NCI-H1417 treated with DMSO at 0.1 percent for 48 hours (cell line): ENCODE results near the gene FGD2.
A peak's percentile ranks its signal among the peaks of the same experiment; 100 is the strongest.

Experiments used
- DNase-seq: peaks from one replicate; lab custom pipeline; 2025; lab: John Stamatoyannopoulos, UW

FGD2 gene

DNA sequence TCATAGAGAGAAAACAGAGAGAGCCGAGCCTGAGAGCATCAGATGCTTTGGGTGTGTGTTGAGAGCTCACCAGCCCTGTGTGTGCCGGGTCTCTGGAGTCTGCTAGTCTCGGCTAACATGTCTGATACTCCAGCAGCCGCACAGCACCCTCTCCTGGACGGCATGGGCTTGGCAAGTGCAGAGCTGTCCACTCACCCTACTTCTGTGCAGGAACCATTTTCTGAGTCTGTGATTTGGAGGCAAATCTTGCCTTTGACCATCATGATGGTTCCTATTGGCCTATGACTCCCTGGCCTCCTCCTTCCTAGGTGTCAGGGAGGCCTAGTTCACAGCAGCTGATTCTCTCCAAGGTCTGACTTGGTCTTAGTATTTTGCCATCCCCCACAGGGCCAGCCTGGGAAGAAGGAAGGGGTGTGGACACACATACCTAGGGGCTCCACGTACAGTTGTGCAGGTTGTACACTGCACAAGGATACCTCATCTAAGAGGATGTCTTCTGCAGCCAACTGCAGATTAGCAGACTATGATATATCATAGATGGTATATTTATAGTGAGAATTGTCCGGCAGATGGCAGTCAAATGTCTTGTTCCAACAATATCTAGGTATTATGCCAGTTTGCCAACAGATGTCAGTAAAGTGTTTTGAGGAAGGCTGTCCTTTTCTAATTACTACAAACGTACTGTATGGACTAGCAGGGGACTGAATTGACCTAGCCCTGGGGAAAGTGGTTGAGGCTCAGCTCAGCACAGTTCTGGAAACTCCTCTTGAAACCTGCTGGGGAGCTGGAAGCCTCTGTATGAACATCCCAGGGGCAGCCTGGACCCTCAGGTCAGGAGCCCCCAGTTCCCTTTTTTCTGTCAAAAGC lies 13.0 kb downstream of the FGD2 start:
- peak; percentile 88 for DNase-seq

DNA sequence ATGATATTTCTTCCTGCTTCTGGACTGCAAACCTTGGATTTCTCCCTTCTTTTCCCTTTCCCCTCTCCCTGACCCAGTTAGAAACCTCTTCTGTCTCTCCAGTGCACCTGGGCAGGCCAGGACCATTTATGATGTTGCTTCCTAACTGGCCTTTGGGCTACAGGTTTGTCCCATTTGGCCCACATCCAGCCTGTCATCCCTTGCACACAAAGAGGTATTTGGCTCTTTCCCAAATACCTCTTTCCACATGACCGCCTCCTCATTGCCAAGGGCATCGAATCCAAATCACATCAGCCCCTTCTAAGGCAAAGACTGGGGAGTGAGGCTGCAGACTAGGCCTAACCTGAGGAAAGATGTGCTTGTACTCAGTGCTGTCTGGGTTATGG lies 13.6 kb downstream of the FGD2 start:
- DNase-seq = no peak

DNA sequence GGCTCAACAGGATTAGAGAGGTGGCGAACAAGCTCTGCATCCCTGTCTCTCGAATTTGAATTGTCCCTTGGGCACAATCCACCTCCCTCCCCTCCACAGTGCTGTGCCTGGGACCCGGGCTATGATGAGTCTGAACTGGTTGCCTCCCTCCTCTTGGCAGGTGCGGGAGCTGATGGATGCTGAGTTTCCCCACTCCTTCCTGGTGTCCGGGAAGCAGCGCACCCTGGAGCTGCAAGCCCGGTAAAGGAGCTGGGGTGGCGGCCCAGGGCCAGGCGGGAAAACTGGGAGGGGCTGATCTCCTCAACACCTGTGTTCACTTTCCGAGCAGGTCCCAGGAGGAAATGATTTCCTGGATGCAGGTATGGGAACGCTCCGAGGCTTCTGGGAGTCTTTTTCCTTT lies 14.9 kb downstream of the FGD2 start:
- DNase-seq = no peak

DNA sequence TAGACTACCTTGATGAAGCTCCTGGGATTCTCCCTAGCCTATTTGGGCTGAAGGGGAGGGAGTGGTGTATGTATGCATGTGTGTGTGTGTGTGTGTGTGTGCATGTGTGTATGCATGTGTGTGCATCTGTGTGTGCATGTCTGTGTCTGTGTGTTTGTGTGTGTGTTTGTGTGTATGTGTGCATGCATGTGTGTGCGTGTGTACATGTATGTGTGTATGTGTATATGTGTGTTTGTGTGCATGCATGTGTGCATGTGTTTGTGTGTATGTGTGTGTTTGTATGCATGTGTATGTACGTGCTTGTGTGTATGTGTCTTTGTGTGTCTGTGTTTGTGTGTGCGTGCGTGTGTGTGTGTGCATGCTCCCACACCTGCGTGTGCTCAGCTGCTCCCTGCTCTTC lies 15.4 kb downstream of the FGD2 start:
- DNase-seq = no peak

DNA sequence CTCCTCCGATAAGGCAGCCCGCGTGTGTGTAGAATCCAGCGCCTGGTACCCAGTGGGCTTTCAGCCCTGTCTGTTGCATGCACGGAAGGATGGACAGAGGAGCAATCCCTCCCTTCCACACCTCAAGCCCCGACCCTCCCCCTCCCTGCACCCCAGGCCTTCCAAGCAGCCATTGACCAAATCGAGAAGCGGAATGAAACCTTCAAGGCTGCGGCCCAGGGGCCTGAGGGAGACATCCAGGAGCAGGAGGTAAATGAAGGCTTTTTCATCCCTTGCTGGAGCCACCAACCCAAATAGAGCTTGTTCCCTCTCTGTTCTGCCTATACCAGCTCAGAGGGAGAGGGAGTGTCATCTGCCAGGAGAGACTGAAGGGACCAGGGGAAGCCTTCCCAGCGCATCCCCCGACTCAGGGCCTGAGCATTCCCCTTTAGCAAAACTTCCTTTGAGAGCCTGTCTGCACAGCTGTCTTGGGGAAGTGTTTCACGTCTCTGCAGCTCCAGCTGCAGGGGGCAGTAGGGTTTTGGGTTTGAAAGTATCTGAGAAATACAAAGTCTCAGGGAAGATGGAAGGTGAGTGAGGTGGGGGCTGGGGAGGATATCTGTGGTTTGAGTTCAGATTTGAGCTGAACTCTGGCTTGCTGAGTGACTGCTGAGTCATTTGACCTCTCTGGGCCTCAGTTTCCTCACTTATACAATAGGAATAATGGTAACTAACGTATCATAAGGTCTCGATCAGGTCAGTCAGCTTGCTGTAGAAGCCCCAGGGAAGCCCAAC lies 16.1 kb downstream of the FGD2 start:
- no peak for DNase-seq

DNA sequence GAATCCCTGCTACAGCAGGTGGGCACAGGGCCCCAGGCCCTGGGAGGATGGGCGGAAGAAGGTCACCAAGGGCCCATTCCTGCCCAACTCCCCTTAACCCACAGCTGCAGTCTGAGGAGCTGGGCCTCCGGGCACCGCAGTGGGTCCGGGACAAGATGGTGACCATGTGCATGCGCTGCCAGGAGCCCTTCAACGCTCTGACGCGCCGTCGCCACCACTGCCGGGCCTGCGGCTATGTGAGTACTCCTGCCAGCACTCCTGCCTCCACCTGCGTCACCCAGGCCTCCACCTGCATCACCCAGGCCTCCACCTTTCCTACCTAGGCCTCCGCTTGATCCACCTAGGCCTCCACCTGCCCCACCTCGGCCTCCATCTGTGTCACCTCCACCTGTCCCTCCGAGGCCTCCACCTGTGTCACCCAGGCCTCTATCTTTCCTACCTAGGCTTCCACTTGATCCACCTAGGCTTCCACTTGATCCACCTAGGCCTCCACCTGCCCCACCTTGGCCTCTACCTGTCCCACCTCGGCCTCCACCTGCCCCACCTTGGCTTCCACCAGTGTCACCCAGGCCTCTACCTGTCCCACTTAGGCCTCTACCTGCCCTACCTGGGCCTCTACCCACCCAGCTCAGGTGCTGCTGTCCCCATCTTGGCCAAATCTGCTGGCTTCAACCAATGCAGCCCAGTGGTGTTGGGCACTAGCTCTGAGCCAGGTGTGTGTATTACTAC lies 16.8 kb downstream of the FGD2 start:
- no peak for DNase-seq

DNA sequence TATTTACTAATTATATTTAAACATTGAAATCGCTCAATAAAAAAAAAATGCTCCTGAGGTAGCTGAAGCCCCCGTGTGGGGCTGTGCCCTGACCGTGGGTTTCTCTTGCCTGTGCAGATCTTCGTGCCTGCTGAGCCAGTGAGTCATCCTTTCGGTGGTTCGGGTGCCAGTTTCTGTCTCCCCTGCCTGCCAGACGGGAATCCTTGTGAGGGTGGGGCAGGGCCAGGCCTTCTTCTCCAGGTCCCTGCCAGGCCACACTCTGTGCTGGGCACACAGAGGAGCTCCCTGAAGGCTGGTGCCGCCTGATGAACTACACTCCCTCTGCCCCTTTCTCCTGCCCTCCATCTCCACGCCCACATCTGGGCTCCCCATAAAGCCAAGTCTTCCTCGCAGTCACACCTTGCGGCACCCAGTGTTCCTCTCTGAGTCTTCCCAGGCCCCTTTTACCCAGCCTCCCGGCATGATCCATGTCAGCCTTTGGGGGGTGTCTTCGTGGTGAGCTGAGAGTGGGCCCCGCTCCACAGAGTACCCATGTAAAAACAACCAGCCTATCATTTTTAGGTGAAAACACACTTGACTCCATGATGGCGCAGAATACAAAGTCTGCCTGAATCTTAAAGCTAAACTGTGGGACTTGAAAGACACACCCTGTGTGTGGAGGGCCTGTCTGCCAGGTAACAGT lies 19.3 kb downstream of the FGD2 start:
- no peak for DNase-seq

DNA sequence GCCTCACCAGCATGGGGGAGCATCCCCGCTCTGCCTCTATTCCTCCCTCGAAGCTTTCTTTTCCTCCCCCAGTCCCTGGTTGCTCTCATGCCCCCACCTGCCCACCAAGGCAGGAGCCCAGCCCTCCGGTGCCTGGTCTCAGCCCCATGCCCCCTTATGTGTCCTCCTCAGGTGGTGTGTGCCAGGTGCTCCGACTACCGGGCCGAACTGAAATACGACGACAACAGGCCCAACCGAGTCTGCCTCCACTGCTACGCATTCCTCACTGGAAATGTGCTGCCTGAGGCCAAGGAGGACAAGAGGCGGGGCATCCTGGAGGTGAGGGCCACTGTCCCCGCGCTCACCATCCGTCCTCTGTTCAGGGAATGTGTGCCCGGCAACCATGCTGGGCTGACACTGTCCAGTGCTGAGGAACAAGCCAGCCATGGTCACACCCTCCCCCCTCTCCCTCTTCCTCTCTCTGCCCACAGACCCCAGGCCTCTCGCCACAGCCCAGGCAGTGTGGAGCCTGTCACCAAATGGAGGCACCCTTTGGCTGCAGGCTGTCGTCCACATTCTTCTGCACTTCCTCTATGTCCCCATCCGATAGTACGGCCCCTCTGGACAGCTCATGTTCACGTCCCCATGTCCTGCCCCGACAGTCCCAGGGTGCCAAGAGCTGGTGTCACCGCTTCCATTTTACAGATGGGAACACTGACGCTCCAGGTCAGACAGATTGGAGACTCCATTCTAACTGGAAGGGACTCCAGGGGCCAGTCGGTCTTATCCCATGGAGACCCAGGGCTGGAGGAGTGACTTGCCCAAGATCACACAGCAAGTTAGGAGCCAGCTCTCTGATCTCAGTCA lies 20.4 kb downstream of the FGD2 start:
- DNase-seq = no peak

DNA sequence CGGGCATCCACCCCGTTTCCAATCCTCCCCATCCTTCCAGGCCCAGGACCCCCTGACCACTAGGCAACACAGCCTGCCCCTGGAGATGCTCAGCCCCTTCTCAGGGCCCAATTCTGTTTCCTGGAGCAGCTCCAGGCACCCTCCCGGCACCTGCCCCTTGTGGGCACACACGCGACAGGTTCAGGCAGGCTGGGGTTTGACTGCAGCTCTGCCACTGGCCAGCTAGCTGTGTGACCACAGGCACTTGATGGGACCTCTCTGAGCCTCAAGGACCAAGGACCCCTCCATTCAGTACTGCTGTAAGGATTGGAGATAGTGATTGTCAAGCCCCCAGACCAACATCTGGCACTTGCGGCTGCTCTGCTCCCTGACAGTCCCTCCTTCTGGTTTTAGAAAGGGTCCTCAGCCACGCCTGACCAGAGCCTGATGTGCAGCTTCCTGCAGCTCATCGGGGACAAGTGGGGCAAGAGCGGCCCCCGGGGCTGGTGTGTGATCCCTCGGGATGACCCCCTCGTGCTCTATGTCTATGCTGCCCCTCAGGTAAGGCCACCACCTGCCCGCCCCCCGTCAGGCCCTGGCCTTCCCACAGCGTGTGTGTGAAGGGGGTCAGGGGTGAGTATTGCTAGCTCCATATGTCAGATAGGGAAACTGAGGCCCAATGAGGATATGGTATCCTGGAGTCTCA lies 21.7 kb downstream of the FGD2 start:
- no peak for DNase-seq

DNA sequence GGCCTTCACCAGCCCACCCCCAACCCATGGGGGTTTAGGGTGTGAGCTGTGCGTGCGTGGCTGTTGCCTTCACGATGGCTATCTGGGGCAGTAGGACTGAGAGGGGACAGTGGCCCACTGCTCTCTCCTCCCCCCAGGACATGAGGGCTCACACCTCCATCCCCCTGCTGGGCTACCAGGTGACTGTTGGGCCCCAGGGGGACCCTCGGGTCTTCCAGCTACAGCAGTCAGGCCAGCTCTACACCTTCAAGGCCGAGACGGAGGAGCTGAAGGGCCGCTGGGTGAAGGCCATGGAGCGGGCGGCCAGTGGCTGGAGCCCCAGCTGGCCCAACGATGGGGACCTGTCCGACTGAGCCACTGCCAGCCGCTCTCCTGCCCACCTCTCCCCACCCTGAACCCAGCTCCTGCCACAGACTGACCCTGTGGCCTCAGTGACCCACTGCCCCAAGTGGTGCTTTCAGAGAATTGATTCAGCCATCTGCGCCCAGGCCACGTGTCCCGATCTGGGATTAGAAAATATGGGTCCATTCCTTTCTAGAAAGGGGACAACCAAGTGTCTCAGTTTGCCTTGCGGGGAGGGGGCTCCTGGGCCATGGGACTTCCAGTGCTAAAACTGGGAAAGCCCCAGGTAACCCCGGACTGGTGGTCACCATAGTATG lies 22.5 kb downstream of the FGD2 start:
- DNase-seq = no peak

DNA sequence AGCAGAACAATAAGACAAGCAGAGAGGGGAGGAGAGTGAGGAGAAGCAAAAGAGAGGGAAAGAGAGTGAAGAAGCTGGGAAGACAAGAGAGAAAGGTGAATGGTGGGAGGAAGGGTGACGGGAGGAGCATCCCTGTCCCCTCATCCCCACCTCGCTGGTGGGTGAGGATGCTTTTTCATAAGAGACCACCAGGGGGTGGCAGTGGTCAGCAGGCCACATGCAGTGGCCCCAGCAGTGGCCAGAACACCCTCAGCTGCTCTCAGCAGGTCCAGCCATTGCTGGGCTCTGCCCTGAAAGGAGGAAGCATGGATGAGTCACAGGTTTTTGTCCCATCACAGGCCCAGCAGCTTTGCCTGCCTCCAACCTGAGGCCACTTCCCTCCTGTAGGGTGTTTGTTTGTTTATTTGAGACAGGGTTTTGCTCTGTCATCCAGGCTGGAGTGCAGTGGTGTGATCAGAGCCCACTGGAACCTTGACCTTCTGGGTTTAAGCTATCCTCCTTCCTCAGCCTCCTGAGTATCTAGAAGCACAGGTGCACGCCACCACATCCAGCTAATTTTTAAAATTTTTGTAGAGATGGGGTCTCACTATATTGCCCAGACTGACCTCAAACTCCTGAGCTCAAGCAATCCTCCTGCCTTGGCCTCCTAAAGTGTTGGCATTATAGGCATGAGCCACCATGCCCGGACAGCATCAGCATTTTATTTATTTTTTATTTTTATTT lies 24.0 kb downstream of the FGD2 start:
- no peak for DNase-seq

DNA sequence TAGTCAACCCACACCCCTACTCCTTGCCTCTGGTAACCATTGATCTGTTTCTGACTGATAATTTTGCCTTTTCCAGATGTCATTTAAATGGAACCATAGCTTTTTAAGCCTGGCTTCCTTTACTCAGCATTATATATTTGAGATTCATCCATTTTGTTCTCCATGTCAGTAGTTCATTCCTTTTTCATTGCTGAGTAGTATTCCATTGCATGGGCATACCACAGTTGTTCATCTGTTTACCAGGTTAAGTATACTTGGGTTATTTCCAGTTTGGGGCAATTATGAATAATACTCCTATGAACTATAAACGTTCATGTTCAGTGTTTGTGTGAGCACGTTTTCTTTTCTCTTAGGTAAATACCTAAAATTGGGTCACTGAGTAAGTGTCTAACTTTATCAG lies 25.1 kb downstream of the FGD2 start:
- no peak for DNase-seq

DNA sequence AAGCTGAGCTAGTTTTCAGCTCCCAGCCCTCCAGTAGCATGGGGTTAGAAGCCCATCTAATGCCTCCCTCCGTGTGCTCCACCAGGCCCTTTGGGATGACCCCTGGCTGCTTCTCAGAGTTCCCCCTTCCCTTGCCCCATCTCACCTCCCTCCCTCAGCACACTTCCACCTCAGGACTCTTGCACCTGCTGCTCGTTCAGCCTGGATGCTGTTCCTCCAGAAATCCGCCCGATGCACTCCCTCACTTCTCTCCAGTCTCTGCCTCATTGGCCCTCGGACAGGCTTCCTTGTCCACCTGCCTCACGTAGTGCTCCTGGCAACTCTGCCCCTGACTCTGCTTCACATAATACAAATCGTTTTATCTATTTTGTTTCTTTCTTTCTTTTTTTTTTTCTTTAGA lies 26.8 kb downstream of the FGD2 start:
- DNase-seq = no peak

DNA sequence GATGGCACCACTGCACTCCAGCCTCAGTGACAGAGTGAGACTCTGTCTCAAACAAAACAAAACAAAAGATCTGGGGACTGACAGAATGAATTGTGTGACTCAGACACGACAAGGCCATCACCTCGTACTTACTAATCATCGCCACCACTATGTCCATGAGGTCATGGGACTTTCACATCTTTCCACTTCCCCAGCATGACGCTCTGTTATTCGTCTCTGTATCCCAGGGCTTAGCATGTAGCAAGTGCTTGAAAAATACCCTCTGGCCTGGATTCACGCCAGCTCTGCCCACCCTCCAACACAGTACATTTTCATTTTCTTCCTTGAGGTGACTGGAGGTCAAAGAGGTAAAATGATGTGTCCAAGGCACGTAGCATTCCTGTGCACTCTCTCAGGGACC lies 27.8 kb downstream of the FGD2 start:
- DNase-seq = no peak

DNA sequence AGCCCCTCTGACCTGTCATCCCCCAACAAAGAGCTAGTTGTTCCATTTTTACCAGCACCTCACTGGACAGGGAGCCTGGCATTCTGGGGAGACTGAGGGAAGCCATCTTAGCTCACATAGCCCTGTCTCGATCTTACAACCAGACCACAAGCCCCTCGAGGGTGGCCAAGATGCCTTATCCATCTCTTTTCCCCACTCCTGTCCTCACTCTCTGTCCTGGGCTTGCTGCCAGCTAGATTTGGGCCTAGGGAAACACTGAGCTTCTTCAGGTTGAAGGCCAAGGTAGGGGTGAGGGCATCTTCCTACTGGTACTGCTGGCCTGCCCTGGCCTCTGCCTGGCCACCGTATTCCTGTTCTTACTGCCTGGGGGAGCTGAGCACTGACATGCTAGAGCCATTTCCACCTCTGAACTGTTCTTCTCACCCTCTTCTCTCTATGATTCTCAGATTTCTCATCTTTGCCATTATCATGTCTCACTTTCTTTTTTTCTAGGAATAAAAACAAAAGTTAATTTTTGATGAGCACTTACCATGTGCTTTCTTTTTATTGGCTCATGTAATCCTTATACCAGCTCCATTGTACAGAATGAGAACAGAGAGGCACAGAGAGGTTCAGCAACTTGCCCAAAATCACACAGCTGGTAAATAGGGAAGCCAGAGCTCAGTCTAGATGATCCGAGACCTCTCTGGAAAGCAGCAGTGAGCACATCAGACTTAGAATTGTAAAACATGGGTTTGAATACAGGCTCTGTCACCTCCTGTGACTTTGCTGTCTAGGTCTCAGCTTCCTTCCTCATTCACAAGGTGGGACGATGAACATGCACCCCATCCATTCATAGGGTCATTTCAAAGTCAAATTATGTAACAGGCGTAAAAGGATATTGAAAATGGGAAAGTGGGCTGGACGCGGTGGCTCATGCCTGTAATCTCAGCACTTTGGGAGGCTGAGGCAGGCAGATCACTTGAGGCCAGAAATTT lies 28.7 kb downstream of the FGD2 start:
- DNase-seq = no peak

DNA sequence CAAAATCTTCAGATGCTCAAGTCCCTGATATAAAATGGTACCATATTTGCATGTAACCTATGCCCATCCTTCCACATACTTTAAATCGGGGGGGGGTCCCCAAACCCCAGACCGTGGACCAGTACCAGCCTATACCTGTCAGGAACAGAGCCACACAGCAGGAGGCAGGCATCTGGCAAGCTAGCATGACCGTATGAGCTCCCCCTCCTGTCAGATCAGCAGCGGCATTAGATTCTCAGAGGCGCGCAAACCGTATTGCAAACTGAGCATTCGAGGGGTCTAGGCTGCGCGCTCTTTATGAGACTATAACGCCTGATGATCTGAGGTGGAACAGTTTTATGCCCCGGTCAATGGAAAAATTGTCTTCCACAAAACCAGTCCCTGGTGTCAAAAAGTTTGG lies 30.7 kb downstream of the FGD2 start:
- DNase-seq = no peak

DNA sequence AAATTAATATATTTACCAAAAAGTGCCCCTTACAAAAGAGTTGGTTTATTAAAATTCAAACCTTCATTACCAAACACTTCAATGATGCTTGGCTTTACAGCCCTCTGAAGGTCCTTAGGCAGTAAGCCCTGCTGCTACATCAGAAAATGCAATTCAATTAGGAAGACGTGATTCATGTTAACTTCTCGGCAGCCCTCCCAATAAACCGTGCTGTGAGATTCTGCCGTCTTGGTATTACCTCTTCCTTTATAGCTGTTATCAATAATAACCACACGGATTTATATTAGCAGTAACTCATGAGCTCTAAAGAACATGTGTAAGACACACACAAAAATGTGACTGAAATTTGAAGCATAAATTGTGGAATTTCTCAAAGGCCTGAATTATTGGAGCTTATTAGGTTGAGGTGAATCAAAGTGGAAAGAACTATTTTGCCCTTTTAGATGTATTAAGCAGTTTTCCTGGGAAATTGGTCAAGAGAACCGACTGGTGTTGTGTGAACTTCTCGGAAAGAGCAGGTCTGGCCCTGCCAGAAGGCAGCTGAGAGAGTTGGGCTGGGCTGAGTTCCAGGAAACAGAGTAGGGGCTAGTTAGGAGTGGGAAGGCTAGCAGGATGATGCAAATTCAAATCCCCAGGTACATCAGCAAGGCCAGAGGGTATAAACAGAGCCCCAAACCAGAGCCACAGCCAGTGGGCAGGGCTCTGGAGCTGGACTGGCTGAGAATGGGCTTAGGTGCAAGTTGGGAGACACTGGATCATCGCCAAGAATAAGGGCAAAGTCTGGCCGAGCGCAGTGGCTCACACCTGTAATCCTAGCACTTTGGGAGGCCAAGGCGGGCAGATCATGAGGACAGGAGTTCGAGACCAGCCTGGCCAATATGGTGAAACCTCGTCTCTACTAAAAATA lies 33.1 kb downstream of the FGD2 start:
- no peak for DNase-seq
